A549 (cell line): ENCODE data around the gene PCSK6. TPM values are rescaled to one million over a fixed set of nuclear protein-coding genes. Genes with fewer than 3 reads are reported as not detected.
"Not testable (repeated sequence)": the region's sequence is repeated elsewhere in the genome, so short reads cannot be mapped to it uniquely, and the experiment has no call there.

ENCODE experiments used
- ATAC-seq, 2 experiments: fragments of 200-7000 bp in 1 of 2; fragments of >200 bp in 1 of 2; cut with Nextera tagmentation in 1 of 2; cut with Tn5 transposase in 1 of 2; 3 replicates each; pipeline versions ENCODE4 v1.8.0 to v1.9.1; 2018 to 2020; ENCODE audit warnings: mild to moderate bottlenecking in 1 of 2, moderate library complexity in 1 of 2
- CTCF ChIA-PET: fragments of 300-600 bp; sonication (Branson Sonifier 250); formaldehyde crosslinking; extraction: SDS; loops from one replicate; lab custom pipeline; 2021; ENCODE audit warnings: antibody characterized with exemption, inconsistent platforms; lab: Yijun Ruan, JAX
- POLR2A ChIA-PET: fragments of 350-600 bp; formaldehyde crosslinking; extraction: SDS; loops from one replicate; lab custom pipeline; 2021; ENCODE audit warnings: antibody characterized with exemption, inconsistent platforms; lab: Yijun Ruan, JAX
- DNase-seq, 2 experiments: peaks; one replicate each; pipeline versions ENCODE4 v3.0.0 to v3.0.0-alpha.2; 2011 to 2016; ENCODE audit warnings: low read depth in 1 of 2, low spot score in 1 of 2
- FAIRE-seq: peaks from 2 replicates; lab custom pipeline; 2011; peaks lifted over from hg19 to GRCh38; lab: Jason Lieb, UNC
- H3K27ac ChIP-seq, 2 experiments: fragments of >200 bp; sonication (Bioruptor Twin); formaldehyde crosslinking; 3 replicates each; pipeline ENCODE4 v1.5.1; 2016 to 2017
- H3K4me1 ChIP-seq: fragments of >200 bp; sonication (Bioruptor Twin); formaldehyde crosslinking; 3 replicates; pipeline ENCODE4 v1.6.1; 2016
- H3K4me2 ChIP-seq: fragments of >200 bp; sonication (Bioruptor Twin); formaldehyde crosslinking; 3 replicates; pipeline ENCODE4 v1.6.1; 2016
- H3K4me3 ChIP-seq: fragments of >200 bp; sonication (Bioruptor Twin); formaldehyde crosslinking; 3 replicates; pipeline ENCODE4 v1.5.1; 2016
- H3K9me3 ChIP-seq: fragments of >200 bp; sonication (Bioruptor Twin); formaldehyde crosslinking; 3 replicates; pipeline ENCODE4 v1.6.1; 2016
- BCL3 ChIP-seq: fragments of >200 bp; sonication (Bioruptor Twin); formaldehyde crosslinking; IDR thresholded peaks from 3 replicates; pipeline ENCODE4 v1.6.1; 2016
- E2F6 ChIP-seq: IDR thresholded peaks from 2 replicates; pipeline ENCODE4 v1.6.1; 2012; ENCODE audit warnings: low read depth, borderline replicate concordance
- EHF ChIP-seq: fragments of 250-450 bp; sonication (Bioruptor Pico); IDR thresholded peaks from 2 replicates; pipeline ENCODE4 v1.5.0; 2020; ENCODE audit warnings: mild to moderate bottlenecking
- EHMT2 ChIP-seq: fragments of 200-600 bp; sonication (generic); IDR thresholded peaks from 2 replicates; pipeline ENCODE4 v1.6.1; 2016; ENCODE audit warnings: antibody characterized with exemption, low read depth, mild to moderate bottlenecking, moderate library complexity
- ESRRA ChIP-seq: fragments of 150-350 bp; IDR thresholded peaks from 2 replicates; pipeline ENCODE4 v1.6.1; 2014; ENCODE audit warnings: mild to moderate bottlenecking, low read length, borderline replicate concordance
- HES2 ChIP-seq: fragments of >200 bp; sonication (Bioruptor Twin); formaldehyde crosslinking; IDR thresholded peaks from 2 replicates; pipeline ENCODE4 v1.6.1; 2016
- HEYL ChIP-seq: fragments of 250-450 bp; sonication (Bioruptor Pico); IDR thresholded peaks from 2 replicates; pipeline ENCODE4 v1.8.0; 2021; ENCODE audit warnings: mild to moderate bottlenecking, moderate library complexity
- JUN ChIP-seq, 2 experiments: fragments of >200 bp; sonication (Bioruptor Twin); formaldehyde crosslinking; IDR thresholded peaks; 2 replicates in 1 of 2; 3 replicates in 1 of 2; pipeline ENCODE4 v1.6.1; 2016 to 2017
- JUNB ChIP-seq: fragments of >200 bp; sonication (Bioruptor Twin); formaldehyde crosslinking; IDR thresholded peaks from 2 replicates; pipeline ENCODE4 v1.6.1; 2016
- KDM1A ChIP-seq: fragments of 200-600 bp; sonication (generic); IDR thresholded peaks from 2 replicates; pipeline ENCODE4 v1.6.1; 2016; ENCODE audit warnings: low read depth, mild to moderate bottlenecking
- MAFK ChIP-seq: fragments of 450-650 bp; IDR thresholded peaks from 2 replicates; pipeline ENCODE4 v1.6.1; 2014; ENCODE audit not compliant: partially characterized antibody
- MAZ ChIP-seq: fragments of 150-350 bp; IDR thresholded peaks from 2 replicates; pipeline ENCODE4 v1.6.1; 2014; ENCODE audit warnings: antibody characterized with exemption, low read depth, low read length, borderline replicate concordance
- MYC ChIP-seq: IDR thresholded peaks from 2 replicates; pipeline ENCODE4 v1.6.1; 2012; ENCODE audit warnings: mild to moderate bottlenecking, inconsistent platforms, low read length, improper control_type of control experiment, borderline replicate concordance
- NFE2L2 ChIP-seq: fragments of 150-350 bp; conservative IDR thresholded peaks from 2 replicates; pipeline ENCODE4 v1.6.1; 2014; ENCODE audit warnings: low read length
- NR3C1 ChIP-seq: fragments of >200 bp; sonication (Bioruptor Twin); formaldehyde crosslinking; IDR thresholded peaks from 3 replicates; pipeline ENCODE4 v1.6.1; 2017
- POLR2A ChIP-seq: IDR thresholded peaks from 2 replicates; pipeline ENCODE4 v1.6.1; 2012; ENCODE audit warnings: mild to moderate bottlenecking, low read length
- RAD21 ChIP-seq, 2 experiments: fragments of >200 bp in 1 of 2; sonication (Bioruptor Twin) in 1 of 2; formaldehyde crosslinking in 1 of 2; IDR thresholded peaks in 1 of 2; conservative IDR thresholded peaks in 1 of 2; 2 replicates in 1 of 2; 3 replicates in 1 of 2; pipeline ENCODE4 v1.6.1; 2012 to 2018; ENCODE audit warnings: inconsistent platforms in 1 of 2
- RARB ChIP-seq: fragments of 250-450 bp; sonication (Bioruptor Pico); IDR thresholded peaks from 2 replicates; pipeline ENCODE4 v1.8.0; 2021; ENCODE audit warnings: mild to moderate bottlenecking, moderate library complexity
- RCOR1 ChIP-seq: fragments of 150-350 bp; IDR thresholded peaks from 2 replicates; pipeline ENCODE4 v1.6.1; 2014; ENCODE audit warnings: antibody characterized with exemption, low read length, low read depth
- REST ChIP-seq: fragments of 200-600 bp; sonication (generic); IDR thresholded peaks from 2 replicates; pipeline ENCODE4 v1.6.1; 2016; ENCODE audit warnings: antibody characterized with exemption, mild to moderate bottlenecking, moderate library complexity
- RFX5 ChIP-seq: fragments of 450-650 bp; IDR thresholded peaks from 2 replicates; pipeline ENCODE4 v1.7.1; 2014; ENCODE audit warnings: antibody characterized with exemption, mild to moderate bottlenecking, moderate library complexity
- RNF2 ChIP-seq: fragments of 200-600 bp; sonication (generic); IDR thresholded peaks from 2 replicates; pipeline ENCODE4 v1.6.1; 2016; ENCODE audit warnings: low read depth, mild to moderate bottlenecking, antibody characterized with exemption, moderate library complexity, borderline replicate concordance
- SMC3 ChIP-seq: fragments of >200 bp; sonication (Bioruptor Twin); formaldehyde crosslinking; IDR thresholded peaks from 3 replicates; pipeline ENCODE4 v1.6.1; 2018; ENCODE audit warnings: inconsistent platforms
- TFCP2L1 ChIP-seq: fragments of 250-450 bp; sonication (Bioruptor Pico); IDR thresholded peaks from 2 replicates; pipeline ENCODE4 v1.5.0; 2021; ENCODE audit warnings: mild to moderate bottlenecking
- TP53 ChIP-seq: fragments of 250-450 bp; sonication (Bioruptor Pico); IDR thresholded peaks from 2 replicates; pipeline ENCODE4 v1.5.0; 2021; ENCODE audit warnings: mild to moderate bottlenecking, moderate library complexity
- ZFP36 ChIP-seq: fragments of 450-650 bp; IDR thresholded peaks from 2 replicates; pipeline ENCODE4 v1.6.1; 2014; ENCODE audit warnings: borderline replicate concordance; ENCODE audit not compliant: partially characterized antibody
- WGBS: methylation state at CpG from one replicate; pipeline ENCODE4 v1.1.6; 2017; ENCODE audit errors: missing lambda C conversion rate; 5-methylcytosine and 5-hydroxymethylcytosine counted together
- polyA plus RNA-seq, 4 experiments: library from polyadenylated mRNA; depleted of rRNA in 3 of 4; stranded (reverse); fragments of >200 nt; fragmentation: RNase III in 1 of 4; extraction: RNeasy Plus Mini Kit Qiagen cat#74134 plus additional on column Dnase treatment in 1 of 4; gene quantifications; 2 replicates in 3 of 4; 3 replicates in 1 of 4; pipeline ENCODE4 v1.2.3, GENCODE V29; 2011 to 2017

PCSK6 gene
- polyA plus RNA-seq, 2 of the 4 experiments (the other 2 are of a cell fraction) = 10.0 to 15.2 TPM

- TF ChIP-seq KDM1A (no peak), MAFK (no peak), EHMT2 (no peak), TP53 (CRISPR knock-in tag) (no peak)
Measured at GRCh38 chr15:101376615-101377395, 112.7 kb downstream of the PCSK6 start (continued).

- DNase-seq, H3K9me3 ChIP-seq, FAIRE-seq, ATAC-seq, POLR2A ChIA-PET, H3K27ac ChIP-seq, H3K4me2 ChIP-seq, H3K4me1 ChIP-seq, H3K4me3 ChIP-seq: not testable (repeated sequence)
- WGBS = 86% methylated on average over 15 of the region's 15 CpGs
- CTCF ChIA-PET = interaction anchor here (1.4 to 1.5 kb wide), 3 partner anchors 12 to 127 kb away, joined by 3 to 5 read pairs (median 4); no protein-coding TSS in a partner anchor
Measured at GRCh38 chr15:101375006-101375405, 114.5 kb downstream of the PCSK6 start.

- FAIRE-seq (no peak), ATAC-seq (no peak), DNase-seq (no peak)
- no peaks in the 10 kb centered on the region for H3K4me1 ChIP-seq
- no peak overlapping the region for H3K4me3 ChIP-seq
- H3K27ac ChIP-seq = no peak overlapping the region
- no peaks in the 10 kb centered on the region for H3K9me3 ChIP-seq
- ChIA-PET POLR2A (no interaction called here), CTCF (interaction anchor here (0.8 to 1.5 kb wide), 3 partner anchors 8 to 21 kb away, joined by 3 to 5 read pairs (median 4); no protein-coding TSS in a partner anchor)
- no peak overlapping the region for H3K4me2 ChIP-seq
- 90% methylated on average over 6 of the region's 6 CpGs for WGBS
- TF ChIP-seq EHF (CRISPR knock-in tag) = no peak
- TF ChIP-seq NFE2L2 = no peak
- no peak for TF ChIP-seq RFX5
- TF ChIP-seq HEYL (CRISPR knock-in tag) = no peak
- no peak for TF ChIP-seq E2F6
- TF ChIP-seq POLR2A = no peak
- TF ChIP-seq HES2 = no peak
- TF ChIP-seq TFCP2L1 (CRISPR knock-in tag) = no peak
- TF ChIP-seq RNF2 = no peak
- TF ChIP-seq RAD21 (conservative IDR thresholded peaks at IDR 0.05 in 1 of 2, IDR thresholded peaks at IDR 0.05 in 1 of 2) = no peak
- no peak for TF ChIP-seq MYC
- TF ChIP-seq JUN (IDR thresholded peaks at IDR 0.05) = no peak
Measured at GRCh38 chr15:101374326-101374725, 115.2 kb downstream of the PCSK6 start.

GRCh38 chr15:101373577-101373976 is 115.9 kb downstream of the PCSK6 start:
- ATAC-seq (no peak), DNase-seq (no peak), FAIRE-seq (peak; percentile 43)
- no peak overlapping the region for H3K4me3 ChIP-seq
- H3K27ac ChIP-seq = no peak overlapping the region
- TF ChIP-seq ZFP36 = no peak
- TF ChIP-seq JUNB = no peak
- TF ChIP-seq EHF (CRISPR knock-in tag) = no peak
- no peak for TF ChIP-seq MAZ
- no peak for TF ChIP-seq NR3C1
- TF ChIP-seq POLR2A = no peak
- TF ChIP-seq SMC3 = no peak
- TF ChIP-seq ESRRA = no peak
- no peak for TF ChIP-seq JUN (IDR thresholded peaks at IDR 0.05)
- TF ChIP-seq REST = no peak
- TF ChIP-seq TP53 (CRISPR knock-in tag) = no peak
- no peak for TF ChIP-seq RARB (CRISPR knock-in tag)
- no peak for TF ChIP-seq TFCP2L1 (CRISPR knock-in tag)
- no peak for TF ChIP-seq HES2
- no peak for TF ChIP-seq RCOR1
- TF ChIP-seq BCL3 = no peak
- no peaks in the 10 kb centered on the region for H3K9me3 ChIP-seq
- POLR2A ChIA-PET = no interaction called here
- 56% methylated on average over 3 of the region's 3 CpGs for WGBS
- H3K4me1 ChIP-seq = no peaks in the 10 kb centered on the region
- H3K4me2 ChIP-seq = no peak overlapping the region
- CTCF ChIA-PET = interaction anchor here (1.5 to 1.7 kb wide), 2 partner anchors 20 to 268 kb away, joined by 5 read pairs; no protein-coding TSS in a partner anchor
